DND-41 (cell line): ENCODE measurements around the gene EIF6.

Source experiments
- ATAC-seq: fragments of 200-7000 bp; cut with Tn5 transposase; 3 replicates; pipeline ENCODE4 v1.9.1; 2021; ENCODE audit warnings: low read depth; ENCODE audit not compliant: insufficient read depth
- DNase-seq: peaks from one replicate; pipeline ENCODE4 v3.0.0-alpha.2; 2020
- H2AFZ ChIP-seq: 2 replicates; pipeline ENCODE4 v1.6.0; 2012; ENCODE audit warnings: low read depth, low read length
- H3K27ac ChIP-seq: 2 replicates; pipeline ENCODE4 v1.5.1; 2012; ENCODE audit warnings: low read length, inconsistent platforms
- H3K27me3 ChIP-seq: fragments of 200-600 bp; sonication (generic); 2 replicates; pipeline ENCODE4 v1.6.0; 2012; ENCODE audit warnings: low read length, mild to moderate bottlenecking, inconsistent platforms; ENCODE audit not compliant: insufficient read depth, poor library complexity
- H3K36me3 ChIP-seq: 2 replicates; pipeline ENCODE4 v1.5.1; 2012; ENCODE audit warnings: low read length, inconsistent platforms; ENCODE audit not compliant: insufficient read depth
- H3K4me1 ChIP-seq: 2 replicates; pipeline ENCODE4 v1.5.1; 2012; ENCODE audit warnings: mild to moderate bottlenecking, low read length; ENCODE audit not compliant: insufficient read depth
- H3K4me2 ChIP-seq: 2 replicates; pipeline ENCODE4 v1.6.0; 2012; ENCODE audit warnings: mild to moderate bottlenecking, moderate library complexity, low read length, inconsistent platforms; ENCODE audit not compliant: insufficient read depth
- H3K4me3 ChIP-seq, 2 experiments: fragments of 200-600 bp in 1 of 2; shearing (Covaris generic) in 1 of 2; 2 replicates each; pipeline ENCODE4 v1.5.1; 2012 to 2016; ENCODE audit warnings: inconsistent platforms in 2 of 2, low read length in 2 of 2, mild to moderate bottlenecking in 2 of 2, low read depth in 1 of 2, moderate library complexity in 1 of 2
- H3K79me2 ChIP-seq: 2 replicates; pipeline ENCODE4 v1.6.0; 2012; ENCODE audit warnings: low read length, inconsistent platforms; ENCODE audit not compliant: insufficient read depth
- H3K9ac ChIP-seq: 2 replicates; pipeline ENCODE4 v1.6.0; 2012; ENCODE audit warnings: low read depth, mild to moderate bottlenecking, inconsistent platforms, low read length, moderate library complexity
- H3K9me3 ChIP-seq: 2 replicates; pipeline ENCODE4 v1.5.1; 2012; ENCODE audit warnings: low read length, moderate library complexity, mild to moderate bottlenecking, inconsistent platforms; ENCODE audit not compliant: insufficient read depth, severe bottlenecking
- H4K20me1 ChIP-seq: 2 replicates; pipeline ENCODE4 v1.6.0; 2012; ENCODE audit warnings: low read length; ENCODE audit not compliant: insufficient read depth
- CTCF ChIP-seq: IDR thresholded peaks from 2 replicates; pipeline ENCODE4 v1.5.1; 2012; ENCODE audit warnings: borderline replicate concordance, low read length, moderate library complexity, mild to moderate bottlenecking; ENCODE audit not compliant: poor library complexity, severe bottlenecking; ENCODE audit errors: extremely low read depth
- EZH2 ChIP-seq: IDR thresholded peaks from 3 replicates; pipeline ENCODE4 v1.6.1; 2012; ENCODE audit warnings: borderline replicate concordance, low read depth, mild to moderate bottlenecking, moderate library complexity, low read length, inconsistent platforms; ENCODE audit not compliant: severe bottlenecking

EIF6 gene

GRCh38 chr20:35293303-35294292 lies 9.0 kb upstream of the EIF6 start:
- no peak overlapping the region for H3K4me2 ChIP-seq
- no peak for DNase-seq
- H3K9me3 ChIP-seq = no peaks in the 10 kb centered on the region
- no peaks in the 10 kb centered on the region for H3K36me3 ChIP-seq
- no peak overlapping the region for H3K4me3 ChIP-seq
- ATAC-seq = no peak
- no peaks in the 10 kb centered on the region for H4K20me1 ChIP-seq
- TF ChIP-seq EZH2 (no peak), CTCF (no peak)
- H3K27ac ChIP-seq = no peak overlapping the region
- no peaks in the 10 kb centered on the region for H3K4me1 ChIP-seq
- H2AFZ ChIP-seq = no peak overlapping the region
- H3K9ac ChIP-seq = no peak overlapping the region
- H3K27me3 ChIP-seq = no peaks in the 10 kb centered on the region
- no peaks in the 10 kb centered on the region for H3K79me2 ChIP-seq

- no peak for ATAC-seq
- Histone ChIP-seq H4K20me1 (no peaks in the 10 kb centered on the region), H3K27ac (no peak overlapping the region), H3K9me3 (no peaks in the 10 kb centered on the region), H3K4me1 (no peaks in the 10 kb centered on the region), H3K27me3 (no peaks in the 10 kb centered on the region), H3K9ac (no peak overlapping the region), H3K4me3 (no peak overlapping the region), H3K36me3 (no peaks in the 10 kb centered on the region), H3K79me2 (no peaks in the 10 kb centered on the region), H2AFZ (no peak overlapping the region), H3K4me2 (no peak overlapping the region)
- TF ChIP-seq EZH2 = no peak
- no peak for TF ChIP-seq CTCF
- no peak for DNase-seq
These were observed 8.1 kb upstream of the EIF6 start for GRCh38 chr20:35292504-35293285.

- ATAC-seq (no peak), DNase-seq (no peak)
- Histone ChIP-seq H3K79me2 (no peaks in the 10 kb centered on the region), H3K4me1 (no peaks in the 10 kb centered on the region), H3K27ac (no peak within 1 kb of the TSS), H3K36me3 (no peaks in the 10 kb centered on the region), H3K4me3 (no peak within 1 kb of the TSS), H4K20me1 (no peaks in the 10 kb centered on the region), H2AFZ (no peak within 1 kb of the TSS), H3K27me3 (no peaks in the 10 kb centered on the region), H3K9me3 (no peaks in the 10 kb centered on the region), H3K9ac (no peak within 1 kb of the TSS), H3K4me2 (no peak within 1 kb of the TSS)
- TF ChIP-seq CTCF (no peak), EZH2 (no peak)
These were observed 7.3 kb upstream of the EIF6 start, which contains the start of gene FAM83C for GRCh38 chr20:35291654-35292503. FAM83C (minus strand) TSS chr20:35292425; CDS start chr20:35292304, 121 bp downstream.
